IMR-90 (cell line): ENCODE results near the gene MTREX. TPM values are rescaled to one million over a fixed set of nuclear protein-coding genes. Genes with fewer than 3 reads are reported as not detected.

Experiments used
- ATAC-seq: fragments of 200-7000 bp; cut with Tn5 transposase; 2 replicates; pipeline ENCODE4 v1.9.1; 2020; ENCODE audit warnings: low read depth, mild to moderate bottlenecking, moderate library complexity
- BruUV-seq: library from RNA; stranded (reverse); fragments of 400-500 nt; replicated peaks from 2 replicates; lab custom pipeline; 2021; lab: Mats Ljungman, UMichigan
- CTCF ChIA-PET: fragments of 300-600 bp; formaldehyde crosslinking; extraction: SDS; loops from one replicate; lab custom pipeline; 2021; ENCODE audit warnings: antibody characterized with exemption; lab: Yijun Ruan, JAX
- POLR2A ChIA-PET: fragments of 300-600 bp; sonication (Branson Sonifier 250); formaldehyde crosslinking; loops from one replicate; lab custom pipeline; 2022; ENCODE audit warnings: antibody characterized with exemption; ENCODE audit not compliant: unreplicated experiment; lab: Charles Lee
- DNase-seq: peaks from one replicate; pipeline ENCODE4 v3.0.0; 2013
- H2AFZ ChIP-seq: replicated peaks from 2 replicates; pipeline ENCODE3; 2013; ENCODE audit warnings: low read length, mild to moderate bottlenecking; ENCODE audit not compliant: poor library complexity
- H2AK5ac ChIP-seq: 2 replicates; pipeline ENCODE4 v1.6.1; 2013; ENCODE audit warnings: low read depth, low read length, inconsistent platforms
- H2AK9ac ChIP-seq: replicated peaks from 2 replicates; pipeline ENCODE3; 2013; ENCODE audit warnings: mild to moderate bottlenecking, low read depth, low read length, moderate library complexity; ENCODE audit not compliant: poor library complexity
- H2BK120ac ChIP-seq: 2 replicates; pipeline ENCODE4 v1.6.1; 2013; ENCODE audit warnings: low read depth, low read length, inconsistent platforms
- H2BK15ac ChIP-seq: 3 replicates; pipeline ENCODE4 v1.6.1; 2013; ENCODE audit warnings: low read depth, low read length, inconsistent platforms
- H2BK20ac ChIP-seq: 2 replicates; pipeline ENCODE4 v1.6.1; 2013; ENCODE audit warnings: low read depth, mild to moderate bottlenecking, inconsistent platforms, low read length, moderate library complexity
- H2BK5ac ChIP-seq: 2 replicates; pipeline ENCODE4 v1.6.1; 2013; ENCODE audit warnings: mild to moderate bottlenecking, low read depth, low read length, inconsistent platforms; ENCODE audit not compliant: poor library complexity, severe bottlenecking
- H3K14ac ChIP-seq: replicated peaks from 2 replicates; pipeline ENCODE4 v1.6.1; 2013; ENCODE audit warnings: low read depth, low read length, inconsistent platforms
- H3K18ac ChIP-seq: 2 replicates; pipeline ENCODE4 v1.6.1; 2013; ENCODE audit warnings: low read depth, low read length, control low read depth
- H3K23ac ChIP-seq: 2 replicates; pipeline ENCODE4 v1.6.1; 2013; ENCODE audit warnings: low read depth, low read length, inconsistent platforms
- H3K27ac ChIP-seq: 2 replicates; pipeline ENCODE4 v1.5.1; 2013; ENCODE audit warnings: mild to moderate bottlenecking, control low read depth, low read length; ENCODE audit not compliant: insufficient read depth
- H3K27me3 ChIP-seq: 2 replicates; pipeline ENCODE4 v1.6.1; 2013; ENCODE audit warnings: low read length; ENCODE audit not compliant: control insufficient read depth, insufficient read depth
- H3K36me3 ChIP-seq: 2 replicates; pipeline ENCODE4 v1.6.1; 2013; ENCODE audit warnings: low read length, mixed read lengths; ENCODE audit not compliant: control insufficient read depth, insufficient read depth
- H3K4ac ChIP-seq: 2 replicates; pipeline ENCODE4 v1.6.1; 2013; ENCODE audit warnings: low read depth, low read length, inconsistent platforms
- H3K4me1 ChIP-seq: 2 replicates; pipeline ENCODE4 v1.6.1; 2013; ENCODE audit warnings: low read length, mixed read lengths; ENCODE audit not compliant: control insufficient read depth, insufficient read depth
- H3K4me2 ChIP-seq: 2 replicates; pipeline ENCODE4 v1.6.1; 2013; ENCODE audit warnings: low read depth, mild to moderate bottlenecking, control low read depth, low read length, moderate library complexity
- H3K4me3 ChIP-seq: 2 replicates; pipeline ENCODE4 v1.5.1; 2013; ENCODE audit warnings: low read depth, mild to moderate bottlenecking, control low read depth, low read length, moderate library complexity; ENCODE audit not compliant: insufficient read depth
- H3K56ac ChIP-seq: 2 replicates; pipeline ENCODE4 v1.6.1; 2013; ENCODE audit warnings: low read length, inconsistent platforms; ENCODE audit not compliant: insufficient read depth; ENCODE audit errors: extremely low read depth
- H3K79me1 ChIP-seq, 2 experiments: 2 replicates each; pipeline ENCODE4 v1.6.1; 2013; ENCODE audit warnings: low read length in 2 of 2, inconsistent platforms in 1 of 2, low read depth in 1 of 2
- H3K9ac ChIP-seq: 2 replicates; pipeline ENCODE4 v1.6.1; 2013; ENCODE audit warnings: low read depth, low read length, control low read depth
- H3K9me1 ChIP-seq: 2 replicates; pipeline ENCODE4 v1.6.1; 2013; ENCODE audit warnings: low read length, inconsistent platforms; ENCODE audit not compliant: insufficient read depth
- H3K9me3 ChIP-seq: 2 replicates; pipeline ENCODE4 v1.6.1; 2013; ENCODE audit warnings: low read length; ENCODE audit not compliant: control insufficient read depth, insufficient read depth
- H4K20me1 ChIP-seq: 2 replicates; pipeline ENCODE4 v1.6.1; 2013; ENCODE audit warnings: low read length, inconsistent platforms; ENCODE audit not compliant: insufficient read depth
- H4K5ac ChIP-seq: 2 replicates; pipeline ENCODE4 v1.6.1; 2013; ENCODE audit warnings: mild to moderate bottlenecking, low read depth, low read length, control low read depth
- H4K8ac ChIP-seq, 2 experiments: 2 replicates each; pipeline ENCODE4 v1.6.1; 2013; ENCODE audit warnings: low read depth in 2 of 2, low read length in 2 of 2, control low read depth in 1 of 2, inconsistent platforms in 1 of 2
- H4K91ac ChIP-seq: 2 replicates; pipeline ENCODE4 v1.6.1; 2013; ENCODE audit warnings: low read depth, low read length, inconsistent platforms; ENCODE audit not compliant: insufficient read depth
- BHLHE40 ChIP-seq: fragments of 150-350 bp; IDR thresholded peaks from 2 replicates; pipeline ENCODE4 v1.6.1; 2016; ENCODE audit warnings: mild to moderate bottlenecking, low read depth, low read length
- CEBPB ChIP-seq: IDR thresholded peaks from 2 replicates; pipeline ENCODE4 v1.6.1; 2012; ENCODE audit warnings: low read depth, low read length, improper control_type of control experiment
- CHD1 ChIP-seq: IDR thresholded peaks from 2 replicates; pipeline ENCODE4 v1.6.1; 2012; ENCODE audit warnings: low read depth, low read length, improper control_type of control experiment
- FOS ChIP-seq: fragments of 150-350 bp; IDR thresholded peaks from 2 replicates; pipeline ENCODE4 v1.6.1; 2016; ENCODE audit warnings: low read depth, low read length
- MAFK ChIP-seq: IDR thresholded peaks from 2 replicates; pipeline ENCODE4 v1.6.1; 2012; ENCODE audit warnings: low read depth, low read length, improper control_type of control experiment
- MAZ ChIP-seq: IDR thresholded peaks from 2 replicates; pipeline ENCODE4 v1.6.1; 2012; ENCODE audit warnings: low read depth, mild to moderate bottlenecking, low read length, improper control_type of control experiment, moderate library complexity, borderline replicate concordance
- MXI1 ChIP-seq: IDR thresholded peaks from 2 replicates; pipeline ENCODE4 v1.6.1; 2012; ENCODE audit warnings: low read depth, mild to moderate bottlenecking, low read length, moderate library complexity, borderline replicate concordance
- NFE2L2 ChIP-seq: fragments of 150-350 bp; IDR thresholded peaks from 2 replicates; pipeline ENCODE4 v1.6.1; 2016; ENCODE audit warnings: low read depth, mild to moderate bottlenecking, low read length
- POLR2A ChIP-seq: IDR thresholded peaks from 2 replicates; pipeline ENCODE4 v1.6.1; 2012; ENCODE audit warnings: mild to moderate bottlenecking, low read depth, low read length
- RAD21 ChIP-seq: IDR thresholded peaks from 2 replicates; pipeline ENCODE4 v1.6.1; 2012; ENCODE audit warnings: low read length, improper control_type of control experiment
- RCOR1 ChIP-seq: IDR thresholded peaks from 2 replicates; pipeline ENCODE4 v1.6.1; 2012; ENCODE audit warnings: mild to moderate bottlenecking, low read length, improper control_type of control experiment; ENCODE audit not compliant: insufficient replicate concordance
- RFX5 ChIP-seq: IDR thresholded peaks from 2 replicates; pipeline ENCODE4 v1.8.0; 2012; ENCODE audit warnings: low read depth, mild to moderate bottlenecking, low read length, moderate library complexity
- SMC3 ChIP-seq: fragments of 150-350 bp; IDR thresholded peaks from 2 replicates; pipeline ENCODE4 v1.6.1; 2016; ENCODE audit warnings: low read depth, mild to moderate bottlenecking, antibody characterized with exemption, low read length, moderate library complexity
- WGBS, 2 experiments: methylation state at CpG; one replicate each; pipeline versions ENCODE4 v1.1.5 to v1.1.7; 2013; ENCODE audit warnings: missing lambda C conversion rate in 2 of 2; ENCODE audit not compliant: insufficient read length in 1 of 2; ENCODE audit errors: extremely low coverage in 2 of 2; 5-methylcytosine and 5-hydroxymethylcytosine counted together
- dilution Hi-C: fragments of 300-500 bp; cut with HindIII; formaldehyde crosslinking; loops from one replicate; pipeline ENCODE4 v1.14.3; 2018; ENCODE audit warnings: low sequenced_read_pairs; ENCODE audit not compliant: unreplicated experiment
- in situ Hi-C: fragments of 300-500 bp; cut with MboI; formaldehyde crosslinking; loops from 3 replicates; pipeline ENCODE4 v1.14.3; 2019; ENCODE audit warnings: low sequenced_read_pairs, inconsistent platforms, mixed read lengths
- intact Hi-C: fragments of 100-400 bp; cut with micrococcal nuclease; formaldehyde crosslinking; loops from 2 replicates; pipeline ENCODE4 v1.10.0; 2022
- polyA plus RNA-seq, 3 experiments: library from polyadenylated mRNA; depleted of rRNA; stranded (reverse); fragments of >200 nt; gene quantifications; 2 replicates each; pipeline ENCODE4 v1.2.3, GENCODE V29; 2012; ENCODE audit warnings: low replicate concordance in 1 of 3
- total RNA-seq: library from RNA; depleted of rRNA; stranded (reverse); fragments of >200 nt; gene quantifications from 2 replicates; pipeline ENCODE4 v1.2.3, GENCODE V29; 2012
- TF ChIP-seq, protein P1 (sequence below): conservative IDR thresholded peaks from 2 replicates; pipeline ENCODE4 v1.5.1; 2012; ENCODE audit warnings: mild to moderate bottlenecking, low read depth, low read length, improper control_type of control experiment
- TF ChIP-seq, protein P2 (sequence below): fragments of 150-350 bp; IDR thresholded peaks from 2 replicates; pipeline ENCODE4 v1.6.1; 2017; ENCODE audit warnings: mild to moderate bottlenecking, antibody characterized with exemption, low read length, low read depth
- TF ChIP-seq, protein P3 (sequence below): fragments of 150-350 bp; IDR thresholded peaks from 2 replicates; pipeline ENCODE4 v1.6.1; 2016; ENCODE audit warnings: low read depth, mild to moderate bottlenecking, low read length, moderate library complexity, borderline replicate concordance

MTREX gene
- total and polyA plus RNA-seq, 2 of the 4 experiments (the other 2 are of a cell fraction), result 22.1 to 33.2 TPM

GRCh38 chr5:55441954-55442353 is 134.2 kb downstream of the MTREX start:
- no peak overlapping the region for H3K27ac ChIP-seq
- DNase-seq (no peak), ATAC-seq (no peak)
- no peak overlapping the region for H4K8ac ChIP-seq
- no peaks in the 10 kb centered on the region for H3K27me3 ChIP-seq
- no peak overlapping the region for H3K14ac ChIP-seq
- H2AFZ ChIP-seq, result no peak overlapping the region
- H3K4ac ChIP-seq, result no peak overlapping the region
- no peak overlapping the region for H2BK15ac ChIP-seq
- H3K23ac ChIP-seq, result no peak overlapping the region
- H2BK5ac ChIP-seq, result no peak overlapping the region
- H3K9me3 ChIP-seq, result no peaks in the 10 kb centered on the region
- H3K9ac ChIP-seq, result no peak overlapping the region
- H4K5ac ChIP-seq, result no peak overlapping the region
- peaks cover 16% of the 10 kb centered on the region for H3K4me1 ChIP-seq
- no peak overlapping the region for H3K18ac ChIP-seq
- no peak overlapping the region for H2AK5ac ChIP-seq
- no TSS peak for BruUV-seq
- dilution Hi-C loops (no loop called here), intact Hi-C loops (no loop called here), in situ Hi-C loops (no loop called here)
- H3K36me3 ChIP-seq, result peaks cover 7% of the 10 kb centered on the region
- H2BK120ac ChIP-seq, result no peak overlapping the region
- WGBS, 2 experiments, result no CpG with 5 or more reads among the region's 1 CpG
- H3K9me1 ChIP-seq, result peaks cover 6% of the 10 kb centered on the region; the same call in 1 of the 2 replicates
- no peak overlapping the region for H4K91ac ChIP-seq
- no peak overlapping the region for H2BK20ac ChIP-seq
- ChIA-PET CTCF (no interaction called here), POLR2A (no interaction called here)
- H3K4me2 ChIP-seq, result no peak overlapping the region
- H4K20me1 ChIP-seq, result peaks cover 3% of the 10 kb centered on the region; the same call in 1 of the 2 replicates
- no peaks in the 10 kb centered on the region; a peak in 1 of 4 replicates for H3K79me1 ChIP-seq
- H3K56ac ChIP-seq, result no peak overlapping the region
- H2AK9ac ChIP-seq, result no peak overlapping the region
- TF ChIP-seq POLR2A (no peak), NFE2L2 (no peak), RFX5 (no peak), CHD1 (no peak), BHLHE40 (no peak), MXI1 (no peak), CEBPB (no peak), FOS (no peak), SMC3 (no peak), RAD21 (no peak), MAFK (no peak), RCOR1 (no peak), MAZ (no peak)
- TF ChIP-seq, protein P1, sequence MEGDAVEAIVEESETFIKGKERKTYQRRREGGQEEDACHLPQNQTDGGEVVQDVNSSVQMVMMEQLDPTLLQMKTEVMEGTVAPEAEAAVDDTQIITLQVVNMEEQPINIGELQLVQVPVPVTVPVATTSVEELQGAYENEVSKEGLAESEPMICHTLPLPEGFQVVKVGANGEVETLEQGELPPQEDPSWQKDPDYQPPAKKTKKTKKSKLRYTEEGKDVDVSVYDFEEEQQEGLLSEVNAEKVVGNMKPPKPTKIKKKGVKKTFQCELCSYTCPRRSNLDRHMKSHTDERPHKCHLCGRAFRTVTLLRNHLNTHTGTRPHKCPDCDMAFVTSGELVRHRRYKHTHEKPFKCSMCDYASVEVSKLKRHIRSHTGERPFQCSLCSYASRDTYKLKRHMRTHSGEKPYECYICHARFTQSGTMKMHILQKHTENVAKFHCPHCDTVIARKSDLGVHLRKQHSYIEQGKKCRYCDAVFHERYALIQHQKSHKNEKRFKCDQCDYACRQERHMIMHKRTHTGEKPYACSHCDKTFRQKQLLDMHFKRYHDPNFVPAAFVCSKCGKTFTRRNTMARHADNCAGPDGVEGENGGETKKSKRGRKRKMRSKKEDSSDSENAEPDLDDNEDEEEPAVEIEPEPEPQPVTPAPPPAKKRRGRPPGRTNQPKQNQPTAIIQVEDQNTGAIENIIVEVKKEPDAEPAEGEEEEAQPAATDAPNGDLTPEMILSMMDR, result no peak
- TF ChIP-seq, protein P2, sequence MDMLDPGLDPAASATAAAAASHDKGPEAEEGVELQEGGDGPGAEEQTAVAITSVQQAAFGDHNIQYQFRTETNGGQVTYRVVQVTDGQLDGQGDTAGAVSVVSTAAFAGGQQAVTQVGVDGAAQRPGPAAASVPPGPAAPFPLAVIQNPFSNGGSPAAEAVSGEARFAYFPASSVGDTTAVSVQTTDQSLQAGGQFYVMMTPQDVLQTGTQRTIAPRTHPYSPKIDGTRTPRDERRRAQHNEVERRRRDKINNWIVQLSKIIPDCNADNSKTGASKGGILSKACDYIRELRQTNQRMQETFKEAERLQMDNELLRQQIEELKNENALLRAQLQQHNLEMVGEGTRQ, result no peak
- TF ChIP-seq, protein P3, sequence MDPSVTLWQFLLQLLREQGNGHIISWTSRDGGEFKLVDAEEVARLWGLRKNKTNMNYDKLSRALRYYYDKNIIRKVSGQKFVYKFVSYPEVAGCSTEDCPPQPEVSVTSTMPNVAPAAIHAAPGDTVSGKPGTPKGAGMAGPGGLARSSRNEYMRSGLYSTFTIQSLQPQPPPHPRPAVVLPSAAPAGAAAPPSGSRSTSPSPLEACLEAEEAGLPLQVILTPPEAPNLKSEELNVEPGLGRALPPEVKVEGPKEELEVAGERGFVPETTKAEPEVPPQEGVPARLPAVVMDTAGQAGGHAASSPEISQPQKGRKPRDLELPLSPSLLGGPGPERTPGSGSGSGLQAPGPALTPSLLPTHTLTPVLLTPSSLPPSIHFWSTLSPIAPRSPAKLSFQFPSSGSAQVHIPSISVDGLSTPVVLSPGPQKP, result no peak
- no peak overlapping the region for H3K4me3 ChIP-seq
